A172 (cell line): ENCODE data around the gene PLAU. TPM values are rescaled to one million over a fixed set of nuclear protein-coding genes. Genes with fewer than 3 reads are reported as not detected.

Source experiments
- DNase-seq: peaks from one replicate; pipeline ENCODE4 v3.0.0-alpha.2; 2015; ENCODE audit warnings: low spot score
- total RNA-seq: library from RNA; depleted of rRNA; stranded (reverse); fragments of >200 nt; shearing (Covaris generic); gene quantifications from 2 replicates; pipeline ENCODE4 v1.2.3, GENCODE V29; 2014; rRNA removed

The PLAU gene
- total RNA-seq, result 6.7 and 8.9 TPM in 2 replicates

DNA sequence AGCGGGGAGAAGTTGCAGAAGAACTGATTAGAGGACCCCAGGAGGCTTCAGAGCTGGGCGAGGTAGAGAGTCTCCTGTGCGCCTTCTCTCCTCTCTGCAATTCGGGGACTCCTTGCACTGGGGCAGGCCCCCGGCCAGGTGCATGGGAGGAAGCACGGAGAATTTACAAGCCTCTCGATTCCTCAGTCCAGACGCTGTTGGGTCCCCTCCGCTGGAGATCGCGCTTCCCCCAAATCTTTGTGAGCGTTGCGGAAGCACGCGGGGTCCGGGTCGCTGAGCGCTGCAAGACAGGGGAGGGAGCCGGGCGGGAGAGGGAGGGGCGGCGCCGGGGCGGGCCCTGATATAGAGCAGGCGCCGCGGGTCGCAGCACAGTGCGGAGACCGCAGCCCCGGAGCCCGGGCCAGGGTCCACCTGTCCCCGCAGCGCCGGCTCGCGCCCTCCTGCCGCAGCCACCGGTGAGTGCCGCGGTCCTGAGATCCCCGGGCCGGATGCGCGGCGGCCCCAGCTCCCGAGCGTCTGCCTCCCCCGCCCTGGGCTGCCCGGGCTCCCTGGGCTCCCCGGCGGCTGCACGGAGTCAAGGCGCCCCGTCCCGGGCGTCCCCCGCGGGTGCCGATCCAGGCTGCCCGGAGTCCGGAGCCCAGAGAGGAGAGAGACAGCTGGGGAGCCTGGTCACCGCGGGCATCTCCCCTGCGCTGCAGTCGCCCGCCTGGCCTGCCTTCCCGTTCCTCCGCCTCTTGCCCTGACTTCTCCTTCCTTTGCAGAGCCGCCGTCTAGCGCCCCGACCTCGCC is at the start of gene PLAU:
PLAU (plus strand) TSS at position 369 of the 789 bp plus-strand sequence. CDS start 424 bp downstream, outside the sequence.
- DNase-seq, result no peak

DNA sequence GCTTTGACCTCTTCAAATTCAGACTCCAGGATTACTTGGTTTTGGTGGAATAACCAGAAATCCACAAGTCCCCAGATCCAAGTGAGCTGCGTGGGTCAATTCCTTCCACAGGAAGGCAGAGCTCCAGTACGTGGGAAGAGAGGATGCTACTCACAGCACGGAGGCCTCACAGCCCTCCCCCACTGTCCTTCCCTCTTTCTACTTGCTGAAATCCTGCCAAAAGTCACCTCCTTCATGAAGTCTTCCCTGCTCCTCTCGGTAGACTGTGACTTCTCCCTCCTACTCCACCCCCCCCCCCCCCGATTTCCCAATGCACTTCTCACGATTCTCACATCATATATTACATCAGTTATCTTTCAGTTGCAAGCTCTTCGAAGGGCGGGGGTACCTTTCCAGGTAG is 48.9 kb upstream of the PLAU start:
- no peak for DNase-seq

- DNase-seq, result no peak
These were observed 47.7 kb upstream of the PLAU start for GRCh38 chr10:73863039-73863817.

- no peak for DNase-seq
These were observed 46.7 kb upstream of the PLAU start for GRCh38 chr10:73864229-73864628.

DNA sequence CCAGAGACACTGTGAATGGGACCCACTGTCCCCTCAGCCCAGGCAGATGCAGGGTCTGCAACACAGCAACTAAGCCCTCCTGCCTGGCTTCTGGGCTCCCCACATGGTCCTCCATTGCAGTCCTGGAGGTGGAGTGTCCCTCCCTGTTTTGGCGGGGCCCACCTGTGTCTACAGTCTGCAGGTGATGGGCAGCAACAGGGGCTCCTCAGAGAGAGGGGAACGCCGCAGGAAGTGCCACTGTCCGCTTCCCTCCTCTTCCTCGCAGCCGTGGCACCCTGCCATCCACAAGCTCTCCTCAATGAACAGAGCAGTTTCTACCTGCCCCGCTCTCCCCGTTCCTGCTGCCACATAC is 45.8 kb upstream of the PLAU start:
- DNase-seq, result no peak

GRCh38 chr10:73865459-73866442 is 45.2 kb upstream of the PLAU start:
- no peak for DNase-seq

GRCh38 chr10:73866621-73867020 is 44.3 kb upstream of the PLAU start:
- DNase-seq, result no peak

- no peak for DNase-seq
These were observed 43.7 kb upstream of the PLAU start for GRCh38 chr10:73867126-73867807.

GRCh38 chr10:73867871-73868631 is 42.9 kb upstream of the PLAU start:
- DNase-seq, result no peak

GRCh38 chr10:73868655-73869195 is 42.2 kb upstream of the PLAU start:
- no peak for DNase-seq

DNA sequence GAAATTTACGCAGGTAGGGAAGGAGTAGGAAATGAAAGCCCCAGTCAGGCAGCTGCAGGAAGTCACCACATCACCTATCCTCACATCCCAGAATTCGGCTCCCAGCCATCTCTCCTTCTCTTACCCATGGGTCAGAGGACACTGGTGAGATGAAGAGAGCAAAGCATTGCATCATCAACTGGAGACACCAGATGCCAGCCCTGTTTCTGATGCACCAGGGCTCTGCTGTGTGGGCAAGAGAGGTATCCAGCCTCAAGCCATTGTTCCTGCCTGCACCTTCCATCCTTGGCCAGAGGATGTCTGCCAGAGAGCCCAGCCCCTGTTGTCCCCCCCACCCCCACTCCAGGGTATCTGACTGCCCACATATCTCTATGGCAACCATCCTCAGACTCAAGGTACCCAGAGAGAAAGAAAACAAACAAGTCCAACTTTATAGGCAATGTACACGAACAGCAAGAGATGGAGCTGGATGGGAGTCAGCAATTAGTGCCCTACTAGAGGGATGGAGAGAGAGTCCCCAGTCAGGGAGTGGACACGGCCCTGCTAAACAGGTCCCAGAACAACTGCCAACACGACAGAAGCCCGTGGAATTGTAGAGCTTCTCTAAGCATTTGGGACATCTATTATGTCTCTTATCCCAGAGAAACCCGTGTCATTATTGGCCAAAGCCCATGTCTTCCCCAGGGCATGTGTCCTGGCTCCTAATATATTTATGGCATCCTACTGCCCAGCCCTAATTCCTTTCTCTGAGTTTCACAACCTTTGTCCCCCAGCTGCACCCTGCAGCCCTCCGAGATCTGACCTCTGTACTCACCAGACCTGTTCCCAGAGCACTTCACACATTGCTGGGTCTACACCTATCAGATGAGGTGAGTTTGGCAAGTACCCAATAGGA is 39.4 kb upstream of the PLAU start:
- no peak for DNase-seq

DNA sequence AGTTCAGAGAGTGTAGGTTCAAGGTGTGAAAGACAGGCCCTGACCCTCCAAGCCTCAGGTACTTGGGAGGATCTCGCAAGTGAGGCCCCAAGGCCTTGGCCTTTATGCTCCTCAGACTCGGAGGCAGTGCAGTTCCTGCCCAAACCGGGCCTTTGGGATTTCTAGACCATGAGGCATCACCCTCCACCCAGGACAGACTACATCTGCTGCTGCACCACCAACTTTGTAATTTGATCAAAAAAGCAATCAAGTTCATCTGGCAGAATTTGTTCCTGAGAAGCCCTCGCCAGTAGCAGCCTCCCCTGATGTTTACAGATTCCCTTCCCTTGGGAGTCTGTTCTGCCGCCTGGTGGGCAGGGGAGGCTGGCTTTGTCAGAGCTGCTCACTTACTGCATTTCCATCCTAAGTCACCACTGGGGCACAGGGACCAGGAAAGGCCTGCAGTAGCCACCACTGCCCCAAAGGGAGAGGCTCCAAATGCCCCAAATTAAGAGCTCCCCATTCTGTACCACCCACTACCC is 38.7 kb upstream of the PLAU start:
- no peak for DNase-seq

- DNase-seq, result no peak
These were observed 37.6 kb upstream of the PLAU start for GRCh38 chr10:73873142-73873837.

DNA sequence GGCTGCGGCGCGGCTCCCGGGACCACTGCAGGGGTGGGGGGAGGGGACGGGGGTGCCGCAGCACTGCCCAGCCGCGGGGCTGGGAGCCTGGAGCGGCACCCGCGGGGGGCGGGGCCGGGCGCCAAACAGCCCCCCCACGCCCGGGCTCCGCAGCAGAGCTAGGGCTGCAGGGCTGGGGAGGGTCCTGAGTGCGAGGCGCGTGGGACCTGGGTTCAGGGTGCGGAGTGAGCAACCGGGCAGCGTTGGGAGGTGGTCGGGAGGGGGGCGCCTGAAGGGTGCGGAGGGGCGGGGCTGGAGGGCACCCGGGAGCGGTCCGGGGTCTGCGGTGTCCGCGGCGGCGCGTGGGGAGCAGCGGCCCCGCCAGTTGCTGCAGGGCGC is 37.1 kb upstream of the PLAU start:
- DNase-seq, result no peak

DNA sequence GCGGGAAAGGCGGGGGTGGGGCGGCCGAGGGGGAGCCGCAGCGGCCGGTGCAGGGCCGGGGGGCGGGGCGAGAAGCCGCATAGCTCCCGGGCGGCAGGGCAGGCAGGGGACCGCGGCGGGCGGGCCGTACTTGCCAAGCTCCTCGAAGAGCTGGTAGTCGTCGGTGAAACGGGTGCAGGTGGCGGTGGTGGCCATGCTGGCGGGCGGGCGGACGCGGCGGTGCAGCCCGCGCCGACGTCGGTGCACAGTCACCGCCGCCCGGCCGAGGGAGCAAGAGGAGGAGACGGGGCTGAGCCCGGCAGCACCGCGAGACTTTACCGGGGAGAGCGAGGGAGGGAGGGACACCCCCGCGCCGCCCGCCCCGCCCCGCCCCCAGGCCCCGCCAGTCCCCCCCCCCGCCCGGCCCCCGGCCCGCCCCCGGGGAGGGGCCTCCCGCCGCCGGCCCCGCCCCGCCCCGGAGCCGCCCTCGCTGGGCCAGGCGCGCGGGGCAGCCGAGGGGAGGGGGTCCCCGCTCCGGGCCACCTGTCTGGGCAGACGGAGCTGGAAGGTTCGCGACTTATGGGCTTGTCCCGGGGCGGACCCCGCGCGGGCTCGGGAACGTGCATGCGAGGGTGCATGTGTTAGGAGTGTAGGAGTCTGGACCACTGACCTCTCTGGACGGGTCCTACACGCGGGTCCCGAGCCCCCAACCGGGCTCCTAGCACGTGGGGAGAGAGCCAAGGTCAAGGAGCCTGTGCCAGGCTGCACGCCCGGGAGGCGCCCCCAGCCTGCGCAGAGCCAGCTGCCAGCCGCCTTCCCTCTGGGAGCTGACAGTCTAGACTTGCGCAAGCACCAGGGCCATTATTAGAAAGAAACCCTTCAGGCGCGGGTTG is 36.4 kb upstream of the PLAU start, which contains the start of gene CAMK2G:
CAMK2G (minus strand) TSS at position 289 of the 872 bp plus-strand sequence; CDS start at position 195, 94 bp downstream.
- DNase-seq, result peak; percentile 78

DNA sequence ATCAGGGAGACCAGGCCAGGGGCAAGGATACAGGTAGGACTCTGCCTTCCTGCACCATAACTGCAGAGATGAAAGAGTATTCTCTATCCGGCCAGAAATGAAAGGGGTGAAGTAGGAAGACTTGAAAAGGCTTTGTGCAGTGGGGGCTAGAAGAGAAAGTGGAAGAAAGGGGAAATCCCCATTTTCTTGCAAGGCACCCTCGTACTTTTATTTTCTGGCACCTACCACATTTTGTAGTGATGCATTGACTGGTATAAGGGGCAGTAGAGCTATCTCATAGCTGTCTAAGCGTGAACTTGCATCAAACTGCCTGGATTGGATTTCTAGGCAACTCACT is 35.8 kb upstream of the PLAU start:
- DNase-seq, result no peak

DNA sequence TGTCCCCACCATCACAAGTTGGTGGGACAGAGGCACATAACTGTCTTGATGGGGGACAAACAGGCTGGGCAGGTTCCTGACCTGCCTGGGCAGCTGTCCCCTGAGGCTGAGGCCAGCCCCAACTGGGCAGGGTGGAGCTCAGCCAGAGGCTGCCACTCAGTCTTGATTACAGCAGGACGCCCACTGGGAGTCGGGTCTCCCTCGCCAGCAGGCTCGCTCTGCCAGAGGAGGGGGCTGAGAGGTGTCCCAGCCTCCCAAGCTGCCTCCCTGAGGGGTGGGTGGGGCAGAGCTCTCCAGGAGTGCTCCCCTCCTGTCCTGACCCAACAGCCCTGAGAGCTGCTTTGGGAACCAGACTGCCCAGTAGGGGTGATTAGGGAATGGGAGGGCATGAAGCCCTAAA is 34.8 kb upstream of the PLAU start:
- DNase-seq, result no peak
